Mucosa of descending colon (tissue), 3 donors: Measurements from ENCODE around the gene CA9. TPM values are rescaled to one million over a fixed set of nuclear protein-coding genes. Genes with fewer than 3 reads are reported as not detected.

Experiments used
- ATAC-seq: fragments of 200-7000 bp; cut with Tn5 transposase; one replicate; pipeline ENCODE4 v1.9.1; 2020; ENCODE audit warnings: mild to moderate bottlenecking, moderate library complexity
- DNase-seq, 3 donors: peaks; one replicate each; pipeline ENCODE4 v3.0.0-alpha.2; 2020
- H3K36me3 ChIP-seq: fragments of 200-600 bp; one replicate; pipeline ENCODE4 v1.8.0; 2021; ENCODE audit warnings: low read depth, mild to moderate bottlenecking
- H3K4me1 ChIP-seq: fragments of 200-600 bp; one replicate; pipeline ENCODE4 v1.8.0; 2021; ENCODE audit warnings: low read depth, mild to moderate bottlenecking
- H3K4me3 ChIP-seq: fragments of 200-600 bp; one replicate; pipeline ENCODE4 v1.8.0; 2021; ENCODE audit warnings: mild to moderate bottlenecking
- H3K9me3 ChIP-seq: fragments of 200-600 bp; one replicate; pipeline ENCODE4 v1.8.0; 2021; ENCODE audit warnings: mild to moderate bottlenecking
- CTCF ChIP-seq: fragments of 200-600 bp; IDR thresholded peaks from one replicate; pipeline ENCODE4 v1.8.0; 2022; ENCODE audit warnings: antibody characterized with exemption, mild to moderate bottlenecking
- intact Hi-C, 2 donors: fragments of 100-400 bp; cut with DNase I in 1 of 2; cut with micrococcal nuclease in 1 of 2; formaldehyde crosslinking; loops; one replicate each; pipeline versions ENCODE4 v1.11.0 to v1.11.1; 2022; cut with DNase I, micrococcal nuclease
- total RNA-seq, 3 donors: library from RNA; stranded (reverse); fragmentation: NEBNext Ultra II Directional in 2 of 3; extraction: Animal tissue kit (Norgen Biotek cat#: 25700) in 2 of 3; gene quantifications; one replicate each; pipeline versions ENCODE4 v1.2.1 to v1.2.4, GENCODE V29; 2021 to 2023
- donor health status: DM: no; HTN: no; CAD: no; lungs with moderate emphysema.
- donor health status: DM: no; HTN: no; CAD: no.
- donor health status: DM: no; HTN: yes; CAD: no.

Gene CA9
- total RNA-seq, 3 donors from 2014 or later: 0.61 to 1.7 TPM; not detected in 1

- peaks cover 5% of the 10 kb centered on the region for H3K36me3 ChIP-seq
- intact Hi-C loops: no loop called here
- no peak overlapping the region for H3K4me3 ChIP-seq
- peak; percentile 31 for ATAC-seq
- peak in 2 of 3 donors; percentile 74 to 77 for DNase-seq
- H3K9me3 ChIP-seq: no peaks in the 10 kb centered on the region
- TF ChIP-seq CTCF: peak; percentile 14
- H3K4me1 ChIP-seq: peaks cover 66% of the 10 kb centered on the region
Measured at GRCh38 chr9:35660966-35661415, 12.7 kb upstream of the CA9 start.

GRCh38 chr9:35661756-35662350 lies 11.9 kb upstream of the CA9 start:
- peaks cover 5% of the 10 kb centered on the region for H3K36me3 ChIP-seq
- intact Hi-C loops: no loop called here
- no peak for TF ChIP-seq CTCF
- no peaks in the 10 kb centered on the region for H3K9me3 ChIP-seq
- H3K4me1 ChIP-seq: peaks cover 63% of the 10 kb centered on the region
- no peak overlapping the region for H3K4me3 ChIP-seq
- DNase-seq: peak in 1 of 3 donors; percentile 21
- no peak for ATAC-seq

- H3K36me3 ChIP-seq: peaks cover 5% of the 10 kb centered on the region
- H3K4me3 ChIP-seq: no peak overlapping the region
- ATAC-seq (no peak), DNase-seq (peak in 1 of 3 donors; percentile 35)
- intact Hi-C loops: no loop called here
- H3K4me1 ChIP-seq: peaks cover 58% of the 10 kb centered on the region
- no peaks in the 10 kb centered on the region for H3K9me3 ChIP-seq
- no peak for TF ChIP-seq CTCF
Measured at GRCh38 chr9:35662437-35662836, 11.3 kb upstream of the CA9 start.

GRCh38 chr9:35664531-35665470 lies 8.9 kb upstream of the CA9 start, which contains the start of gene ARHGEF39:
TSS of gene ARHGEF39 (minus strand) at chr9:35665195. CDS start at chr9:35665169, 26 bp downstream.
- no peak for TF ChIP-seq CTCF
- peak within 1 kb of the TSS; percentile 6 for H3K4me3 ChIP-seq
- no peaks in the 10 kb centered on the region for H3K9me3 ChIP-seq
- H3K4me1 ChIP-seq: peaks cover 45% of the 10 kb centered on the region
- peak; percentile 86 for ATAC-seq
- peak; percentile 88 to 94 (median 91) for DNase-seq
- intact Hi-C loops: no loop called here
- H3K36me3 ChIP-seq: no peaks in the 10 kb centered on the region

GRCh38 chr9:35665471-35665818 lies 8.3 kb upstream of the CA9 start:
- Histone ChIP-seq H3K4me3 (peak overlapping the region; percentile 6), H3K36me3 (no peaks in the 10 kb centered on the region), H3K9me3 (no peaks in the 10 kb centered on the region), H3K4me1 (peaks cover 40% of the 10 kb centered on the region)
- intact Hi-C loops: no loop called here
- DNase-seq: no peak
- no peak for TF ChIP-seq CTCF
- no peak for ATAC-seq
